ENCODE data around the gene SPACA7.

The SPACA7 gene

DNA sequence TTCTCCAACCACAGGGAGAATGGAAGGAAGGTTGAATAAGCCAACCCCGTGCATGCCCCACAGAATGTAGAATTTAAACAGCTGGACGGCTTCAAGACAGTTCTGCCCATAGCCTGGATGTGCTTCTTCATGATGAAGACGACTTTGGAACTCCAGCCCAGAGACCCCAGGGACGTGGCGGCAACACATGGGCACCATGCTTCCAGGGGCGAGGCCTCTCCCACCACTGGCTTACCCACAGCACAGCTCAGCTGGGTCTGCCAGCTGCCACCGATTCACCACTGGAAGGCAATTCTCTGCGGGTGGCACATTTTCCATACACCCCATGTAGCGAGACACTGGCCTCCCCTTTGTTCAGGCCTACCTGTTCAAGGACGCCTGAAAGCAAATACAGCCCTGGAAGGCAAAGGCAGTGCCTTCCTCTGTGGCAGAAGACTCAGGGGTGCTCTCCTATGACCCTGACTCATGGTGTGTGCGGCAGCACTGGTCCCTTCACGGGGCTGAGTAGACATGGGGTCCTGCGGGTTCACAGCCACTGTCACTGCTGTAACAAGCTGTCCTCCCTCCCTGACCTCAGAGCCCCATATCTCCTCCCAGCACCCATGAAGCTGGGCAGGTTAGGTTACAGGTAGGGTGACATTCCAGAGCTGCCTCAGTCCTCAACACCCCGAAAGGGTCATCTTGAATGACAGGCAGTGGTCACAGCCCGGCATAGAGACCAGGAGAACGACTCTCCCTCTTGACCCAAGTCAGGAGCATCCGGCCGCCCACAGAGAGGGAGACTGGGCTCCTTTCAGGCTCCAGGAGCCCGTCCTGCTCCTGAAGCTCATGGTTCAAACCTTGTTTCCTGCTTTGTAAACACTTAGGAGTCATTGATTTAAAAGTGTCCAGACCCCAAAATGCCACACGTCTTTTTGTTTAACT lies 72.7 kb downstream of the SPACA7 start:
- DNase-seq, result no peak

- DNase-seq, result no peak
These were observed 73.4 kb downstream of the SPACA7 start for GRCh38 chr13:112449545-112449930.

DNA sequence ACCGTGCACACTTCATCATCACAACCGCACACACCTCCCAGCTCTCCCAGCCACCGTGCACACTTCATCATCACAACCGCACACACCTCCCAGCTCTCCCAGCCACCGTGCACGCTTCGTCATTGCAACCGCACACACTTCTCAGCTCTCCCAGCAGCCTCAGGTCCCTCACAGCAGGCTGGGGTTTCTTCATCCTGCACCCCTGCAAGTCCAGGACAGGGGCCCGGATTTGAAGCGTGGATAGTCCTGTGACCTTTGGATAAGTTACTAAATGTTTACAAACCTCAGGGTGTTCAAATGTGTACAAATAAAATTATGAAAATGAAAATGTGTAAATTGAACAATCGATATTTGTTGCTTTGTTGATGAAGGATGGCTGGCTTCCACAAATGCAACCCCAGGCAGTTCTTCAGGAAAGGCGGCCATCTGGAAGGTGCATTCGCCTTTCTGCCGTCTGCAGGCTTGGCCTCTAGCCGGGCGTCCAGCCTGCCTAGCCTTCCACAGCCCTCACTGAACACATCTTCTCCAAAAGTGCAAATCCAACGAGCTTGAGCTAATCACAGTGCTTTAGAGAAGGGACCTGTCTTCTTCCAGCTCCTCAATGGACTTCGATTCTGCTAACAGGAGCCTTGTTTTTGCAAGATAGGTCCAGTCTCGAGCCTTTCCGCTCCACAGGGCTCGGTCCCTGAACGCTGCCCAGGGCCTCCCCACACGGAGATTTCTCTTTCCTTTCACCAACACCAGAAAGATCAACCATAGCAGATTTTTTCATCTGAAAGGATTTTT lies 74.2 kb downstream of the SPACA7 start:
- DNase-seq, result no peak

- DNase-seq, result no peak
These were observed 74.7 kb downstream of the SPACA7 start for GRCh38 chr13:112450904-112451240.

GRCh38 chr13:112451512-112452379 lies 75.6 kb downstream of the SPACA7 start:
- DNase-seq, result no peak

DNA sequence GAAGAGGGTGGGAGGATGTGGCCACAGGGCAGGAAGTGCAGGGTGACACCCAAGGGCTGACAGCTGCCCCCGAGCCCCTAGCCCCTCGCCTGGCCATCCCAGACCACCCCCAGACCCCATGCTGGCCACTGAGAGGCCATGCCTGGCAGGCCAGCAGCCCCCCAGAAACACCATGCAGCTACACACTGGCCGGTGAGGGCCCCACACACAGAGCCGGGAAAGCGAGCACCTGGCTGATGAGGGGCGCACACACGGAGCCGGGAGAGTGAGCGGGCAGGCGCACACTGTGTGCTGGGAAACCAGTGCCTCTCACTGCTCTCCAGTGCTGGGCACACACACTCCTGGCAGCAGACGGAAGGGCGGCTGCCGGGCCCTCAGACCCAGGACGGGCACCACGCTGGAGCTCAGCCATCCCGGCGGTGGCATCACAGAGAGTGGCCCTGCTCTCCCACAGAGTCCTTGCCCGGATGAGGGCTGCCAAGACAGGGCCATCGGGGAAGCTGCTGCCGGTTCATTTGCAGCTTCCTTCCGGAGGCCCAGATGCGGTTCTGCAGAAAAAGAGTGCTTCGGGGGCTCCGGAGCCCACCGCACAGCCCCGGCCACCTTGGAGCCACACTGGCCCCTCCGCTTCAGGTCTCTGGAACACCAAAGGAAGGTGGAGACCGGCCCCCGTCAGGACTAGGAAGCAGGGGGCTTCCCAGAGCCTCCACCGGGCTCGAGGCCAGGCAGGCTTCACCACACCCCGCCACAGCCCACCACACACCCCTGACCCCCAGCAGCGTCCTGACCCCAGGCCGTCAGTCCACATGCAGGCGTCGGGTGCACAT lies 76.4 kb downstream of the SPACA7 start:
- no peak for DNase-seq

GRCh38 chr13:112453207-112453829 lies 77.2 kb downstream of the SPACA7 start:
- DNase-seq, result no peak

DNA sequence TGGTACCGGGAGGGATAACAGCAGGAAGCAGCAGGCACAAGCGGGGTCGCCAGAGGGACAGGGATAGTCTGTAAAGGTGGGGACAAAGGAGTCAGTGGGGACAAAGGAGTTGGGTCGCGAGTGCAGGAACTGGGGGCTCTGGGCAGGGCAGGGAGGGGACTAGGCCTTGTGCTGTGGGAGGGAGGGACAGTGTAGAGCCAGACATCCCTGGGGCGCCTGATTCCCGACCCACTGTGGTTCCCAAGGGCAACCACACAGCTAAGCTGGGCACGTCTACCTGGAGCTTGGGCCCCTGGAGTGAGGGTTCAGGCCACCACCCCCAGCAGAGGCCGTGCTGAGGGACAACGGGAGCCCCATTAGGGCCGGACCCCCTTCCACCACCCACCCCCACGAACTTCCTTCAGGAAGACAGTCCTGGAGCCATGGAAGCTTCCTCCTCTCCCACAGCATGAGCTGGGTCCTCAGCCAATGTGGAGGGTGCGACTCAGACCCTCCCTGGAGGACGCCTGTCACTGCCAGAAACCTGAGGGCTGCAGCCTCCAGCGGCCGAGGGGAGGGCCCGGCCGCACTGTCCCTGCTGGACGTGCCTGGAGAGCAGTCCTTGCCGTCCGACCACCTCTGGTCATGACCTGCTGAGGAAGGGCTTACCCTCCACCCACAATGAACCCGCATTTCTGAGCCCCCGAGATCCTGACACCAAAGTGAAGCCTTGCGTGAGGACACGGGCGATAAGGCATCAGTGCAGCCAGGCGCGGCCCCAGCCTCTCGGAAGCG lies 77.9 kb downstream of the SPACA7 start:
- DNase-seq, result no peak

DNA sequence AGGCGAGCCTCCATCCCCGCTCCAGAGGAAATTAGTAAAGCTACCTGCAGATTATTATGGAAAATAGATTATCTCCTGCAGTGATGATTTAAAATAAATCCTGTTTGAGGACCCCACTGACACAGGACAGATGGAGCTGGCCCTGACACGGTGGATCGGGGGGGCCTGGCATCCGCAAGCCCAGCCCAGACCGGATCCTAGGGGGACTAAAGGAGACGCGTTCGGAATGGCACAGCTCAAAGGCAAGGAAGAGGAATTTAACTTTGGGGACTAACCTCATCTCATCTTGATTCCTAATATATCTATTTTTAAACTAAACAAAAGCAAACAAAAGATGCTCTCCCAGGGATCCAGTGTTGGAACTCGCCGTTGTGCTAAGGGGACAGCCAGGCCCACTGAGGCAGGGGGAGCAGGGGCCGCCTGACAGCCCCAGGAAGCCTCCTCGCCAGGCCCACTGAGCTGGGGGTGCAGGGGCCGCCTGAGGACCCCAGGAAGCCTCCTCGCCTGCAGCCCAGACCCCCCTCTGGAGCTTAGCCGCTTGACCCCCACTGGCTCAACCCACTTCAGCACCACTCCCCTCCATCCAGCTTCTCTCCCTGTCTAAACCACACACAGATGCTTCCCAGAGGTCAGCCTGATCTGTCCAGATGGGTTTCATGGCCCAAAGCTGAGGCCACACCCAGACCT lies 78.6 kb downstream of the SPACA7 start:
- no peak for DNase-seq

DNA sequence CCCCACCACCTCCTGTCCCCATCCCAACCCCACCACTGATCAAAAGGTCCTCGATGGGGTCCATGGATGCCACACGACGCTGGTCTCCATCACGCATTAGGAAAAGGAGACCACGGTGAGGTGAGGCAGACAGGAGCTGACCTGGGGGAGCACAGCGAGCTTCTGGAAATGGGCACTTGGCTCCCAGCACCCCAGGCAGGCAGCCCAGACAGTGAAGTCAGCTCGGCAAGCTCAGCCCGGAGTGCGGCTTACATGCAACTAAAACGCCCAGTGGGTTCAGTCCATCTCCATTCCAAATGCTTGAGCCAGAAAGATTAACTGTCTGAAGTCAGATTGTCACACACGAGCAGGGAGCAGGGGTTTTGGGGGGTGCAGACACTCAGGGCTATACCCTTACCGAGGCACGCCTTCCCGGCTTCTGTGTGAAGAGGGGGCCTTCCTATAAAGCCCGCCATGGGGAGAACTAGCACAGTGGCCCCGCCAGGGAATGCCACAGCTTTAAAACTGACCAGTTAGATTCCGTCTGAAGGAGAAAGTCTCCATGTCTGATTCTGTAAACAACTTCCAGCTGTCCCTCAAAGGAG lies 79.4 kb downstream of the SPACA7 start:
- DNase-seq, result no peak

GRCh38 chr13:112456138-112457056 lies 80.2 kb downstream of the SPACA7 start:
- no peak for DNase-seq

DNA sequence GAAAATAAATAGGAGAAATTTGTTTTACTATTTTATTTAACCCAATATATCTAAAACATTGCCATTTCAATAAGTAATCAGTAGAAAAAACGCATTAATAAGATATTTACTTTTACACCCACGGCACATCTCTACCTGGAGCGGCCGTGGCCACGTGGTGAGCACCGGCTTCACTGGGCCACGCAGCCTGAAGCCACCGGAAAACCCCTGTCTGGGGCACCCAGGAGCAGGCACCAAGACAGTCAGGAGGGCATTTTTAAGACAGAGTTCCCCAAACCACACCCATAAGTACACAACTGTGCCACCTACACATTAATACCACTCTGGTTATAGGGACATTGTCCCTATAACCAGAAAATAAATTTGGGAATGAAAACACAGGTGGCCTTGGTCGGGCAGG lies 80.9 kb downstream of the SPACA7 start:
- DNase-seq, result no peak

GRCh38 chr13:112457485-112457884 lies 81.3 kb downstream of the SPACA7 start:
- no peak for DNase-seq

DNA sequence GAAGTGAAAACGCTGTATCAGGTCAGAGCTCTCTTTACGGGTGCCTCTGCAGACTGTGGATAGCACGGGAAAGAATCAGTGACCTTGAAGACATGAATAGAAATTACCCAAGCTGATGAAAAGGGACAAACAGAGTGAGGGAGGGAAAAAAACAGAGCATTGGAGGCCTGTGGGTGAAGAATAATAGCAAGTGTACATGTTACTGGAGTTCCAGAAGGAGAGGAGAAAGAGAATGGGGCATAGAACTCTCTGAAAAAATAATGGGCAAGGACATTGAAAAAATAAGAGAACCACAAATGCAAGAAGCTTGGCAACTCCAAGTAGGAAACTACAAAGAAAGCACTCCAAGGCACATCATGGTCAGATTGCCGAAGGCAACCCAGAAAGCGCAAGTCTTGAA lies 86.3 kb downstream of the SPACA7 start:
- DNase-seq, result no peak

- no peak for DNase-seq
These were observed 88.6 kb downstream of the SPACA7 start for GRCh38 chr13:112464720-112465119.

GRCh38 chr13:112465251-112466131 lies 89.3 kb downstream of the SPACA7 start:
- no peak for DNase-seq

GRCh38 chr13:112466132-112467058 lies 90.2 kb downstream of the SPACA7 start:
- no peak for DNase-seq
